Prostate gland (tissue), 2 donors: ENCODE measurements around the gene NTM.

Experiments
- CTCF ChIP-seq, 4 experiments: fragments of 200-600 bp in 2 of 4; fragments of 450-650 bp in 2 of 4; sonication (generic) in 2 of 4; IDR thresholded peaks; 1 replicate in 3 of 4; 2 replicates in 1 of 4; pipeline ENCODE4 v1.5.1; 2016 to 2019; ENCODE audit warnings: antibody characterized with exemption in 4 of 4, mild to moderate bottlenecking in 2 of 4, moderate library complexity in 2 of 4
- POLR2A ChIP-seq: fragments of 450-650 bp; IDR thresholded peaks from one replicate; pipeline ENCODE4 v1.6.1; 2016; ENCODE audit warnings: antibody characterized with exemption, mild to moderate bottlenecking
- POLR2AphosphoS5 ChIP-seq: sonication (generic); formaldehyde crosslinking; IDR thresholded peaks from one replicate; pipeline ENCODE4 v1.6.1; 2017; ENCODE audit warnings: antibody characterized with exemption

GRCh38 chr11:131750692-131751091 lies 380.3 kb downstream of the NTM start:
- TF ChIP-seq CTCF (IDR thresholded peaks at IDR 0.05) (no peak), POLR2AphosphoS5 (no peak), POLR2A (no peak)
